ENCODE measurements around the gene PI4K2B.
"Not testable (repeated sequence)": the region's sequence is repeated elsewhere in the genome, so short reads cannot be mapped to it uniquely, and the experiment has no call there.

The PI4K2B gene

GRCh38 chr4:25233737-25234389 lies at the start of gene PI4K2B:
Gene PI4K2B, plus strand, starts transcription at chr4:25234033. Its CDS starts 131 bp downstream, at chr4:25234164.
- peak; percentile 93 for TF ChIP-seq POLR2A (IDR thresholded peaks at IDR 0.05; ENCODE audit: low read depth, low read length)
- DNase-seq (ENCODE audit: insufficient read length, low spot score) (peak; percentile 59), FAIRE-seq (no peak)

GRCh38 chr4:25184056-25184455 lies 49.8 kb upstream of the PI4K2B start:
- FAIRE-seq (no peak), DNase-seq (ENCODE audit: insufficient read length, low spot score) (no peak)

GRCh38 chr4:25190407-25190806 lies 43.4 kb upstream of the PI4K2B start:
- FAIRE-seq (no peak), DNase-seq (ENCODE audit: insufficient read length, low spot score) (no peak)
- TF ChIP-seq POLR2A (IDR thresholded peaks at IDR 0.05; ENCODE audit: low read depth, low read length) = no peak

More at GRCh38 chr4:25184056-25184455, 49.8 kb upstream of the PI4K2B start:
- TF ChIP-seq POLR2A (IDR thresholded peaks at IDR 0.05; ENCODE audit: low read depth, low read length) = no peak

- TF ChIP-seq POLR2A (IDR thresholded peaks at IDR 0.05; ENCODE audit: low read depth, low read length) = no peak
- no peak for FAIRE-seq
- DNase-seq (ENCODE audit: insufficient read length, low spot score) = no peak
Observed at GRCh38 chr4:25198713-25199112, 35.1 kb upstream of the PI4K2B start.

DNA sequence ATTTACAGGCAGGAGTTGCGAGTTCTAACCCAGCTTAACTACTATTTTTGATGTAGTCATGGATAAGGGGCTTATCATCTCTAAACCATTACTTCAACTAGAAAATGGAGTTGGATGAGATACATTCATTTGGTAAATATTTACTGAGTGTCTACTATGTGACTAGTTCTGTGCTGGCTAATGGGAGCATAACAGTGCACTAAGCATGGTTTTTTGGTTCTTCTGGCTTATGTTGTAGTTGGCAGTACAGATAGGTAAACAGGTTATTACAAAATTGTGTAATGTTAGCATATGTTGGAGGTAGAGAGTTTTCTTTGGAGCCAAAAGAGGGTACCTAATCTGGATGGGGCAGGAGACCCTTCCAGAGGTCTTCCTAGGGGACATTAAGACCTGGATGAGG lies 25.8 kb upstream of the PI4K2B start:
- DNase-seq (ENCODE audit: insufficient read length, low spot score) (no peak), FAIRE-seq (no peak)
- no peak for TF ChIP-seq POLR2A (IDR thresholded peaks at IDR 0.05; ENCODE audit: low read depth, low read length)

GRCh38 chr4:25209702-25210101 lies 24.1 kb upstream of the PI4K2B start:
- no peak for TF ChIP-seq POLR2A (IDR thresholded peaks at IDR 0.05; ENCODE audit: low read depth, low read length)
- FAIRE-seq (no peak), DNase-seq (ENCODE audit: insufficient read length, low spot score) (no peak)

- DNase-seq (ENCODE audit: insufficient read length, low spot score) (no peak), FAIRE-seq (no peak)
- TF ChIP-seq POLR2A (IDR thresholded peaks at IDR 0.05; ENCODE audit: low read depth, low read length) = no peak
Observed at GRCh38 chr4:25211721-25212120, 22.1 kb upstream of the PI4K2B start.

- FAIRE-seq (no peak), DNase-seq (ENCODE audit: insufficient read length, low spot score) (no peak)
- no peak for TF ChIP-seq POLR2A (IDR thresholded peaks at IDR 0.05; ENCODE audit: low read depth, low read length)
Observed at GRCh38 chr4:25212822-25213221, 21.0 kb upstream of the PI4K2B start.

- no peak for TF ChIP-seq POLR2A (IDR thresholded peaks at IDR 0.05; ENCODE audit: low read depth, low read length)
- no peak for FAIRE-seq
- DNase-seq (ENCODE audit: insufficient read length, low spot score) = no peak
Observed at GRCh38 chr4:25213347-25213979, 20.4 kb upstream of the PI4K2B start.

DNA sequence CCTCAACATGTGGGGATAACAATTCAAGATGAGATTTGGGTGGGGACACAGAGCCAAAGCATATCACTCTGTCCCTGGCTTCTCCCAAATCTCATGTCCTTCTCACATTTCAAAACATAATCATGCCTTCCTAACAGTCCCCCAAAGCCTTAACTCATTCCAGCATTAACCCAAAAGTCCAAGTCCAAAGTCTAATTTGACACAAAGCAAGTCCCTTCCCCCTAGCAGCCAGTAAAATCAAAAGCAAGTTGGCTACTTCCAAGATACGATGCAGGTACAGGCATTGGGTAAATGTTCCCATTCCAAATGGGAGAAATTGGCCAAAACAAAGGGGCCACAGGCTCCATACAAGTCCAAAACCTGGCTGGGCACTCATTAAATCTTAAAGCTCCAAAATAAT lies 19.1 kb upstream of the PI4K2B start:
- not testable (repeated sequence) for DNase-seq (ENCODE audit: insufficient read length, low spot score); FAIRE-seq

- no peak for DNase-seq (ENCODE audit: insufficient read length, low spot score)
- FAIRE-seq = no peak
- TF ChIP-seq POLR2A (IDR thresholded peaks at IDR 0.05; ENCODE audit: low read depth, low read length) = no peak
Observed at GRCh38 chr4:25215511-25215910, 18.3 kb upstream of the PI4K2B start.

- TF ChIP-seq POLR2A (IDR thresholded peaks at IDR 0.05; ENCODE audit: low read depth, low read length) = no peak
- DNase-seq (ENCODE audit: insufficient read length, low spot score) (no peak), FAIRE-seq (no peak)
Observed at GRCh38 chr4:25221377-25221776, 12.5 kb upstream of the PI4K2B start.

- FAIRE-seq (no peak), DNase-seq (ENCODE audit: insufficient read length, low spot score) (no peak)
- no peak for TF ChIP-seq POLR2A (IDR thresholded peaks at IDR 0.05; ENCODE audit: low read depth, low read length)
Observed at GRCh38 chr4:25223802-25224375, 9.9 kb upstream of the PI4K2B start.

DNA sequence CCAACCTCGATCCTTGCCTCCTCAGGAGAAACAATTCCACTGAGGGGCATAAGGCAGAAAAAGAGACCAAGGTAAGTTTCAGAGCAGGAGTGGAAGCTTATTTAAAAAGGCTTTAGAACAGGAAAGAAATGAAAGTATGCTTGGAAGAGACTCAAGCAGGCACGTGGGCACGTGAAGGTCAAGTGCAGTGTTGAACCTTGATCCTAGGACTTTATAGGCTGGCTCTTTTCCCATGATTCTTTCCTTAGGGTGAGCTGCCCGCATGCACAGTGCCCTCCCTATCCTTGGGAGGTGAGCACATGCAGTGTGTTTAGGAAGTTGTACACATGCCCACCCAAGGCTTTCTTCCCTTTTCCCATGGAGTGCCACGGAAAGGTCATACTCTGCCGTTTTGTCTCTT lies 4.0 kb upstream of the PI4K2B start:
- FAIRE-seq = no peak
- DNase-seq (ENCODE audit: insufficient read length, low spot score) = no peak
- no peak for TF ChIP-seq POLR2A (IDR thresholded peaks at IDR 0.05; ENCODE audit: low read depth, low read length)

- DNase-seq (ENCODE audit: insufficient read length, low spot score) (no peak), FAIRE-seq (no peak)
- no peak for TF ChIP-seq POLR2A (IDR thresholded peaks at IDR 0.05; ENCODE audit: low read depth, low read length)
Observed at GRCh38 chr4:25233194-25233593, 639 bp upstream of the PI4K2B start.
